Measurements from ENCODE around the gene BRF1.

BRF1 gene

GRCh38 chr14:105260959-105261358 is 39.8 kb downstream of the BRF1 start:
- DNase-seq (ENCODE audit: low read depth) = no peak

- no peak for DNase-seq (ENCODE audit: low read depth)
Measured at GRCh38 chr14:105258846-105259245, 42.0 kb downstream of the BRF1 start.

GRCh38 chr14:105257464-105257863 is 43.3 kb downstream of the BRF1 start:
- DNase-seq (ENCODE audit: low read depth) = no peak

GRCh38 chr14:105256292-105256960 is 44.4 kb downstream of the BRF1 start:
- DNase-seq (ENCODE audit: low read depth) = no peak

- no peak for DNase-seq (ENCODE audit: low read depth)
Measured at GRCh38 chr14:105255021-105255507, 45.7 kb downstream of the BRF1 start.

GRCh38 chr14:105253329-105253682 is 47.5 kb downstream of the BRF1 start:
- no peak for DNase-seq (ENCODE audit: low read depth)

- DNase-seq (ENCODE audit: low read depth) = no peak
Measured at GRCh38 chr14:105252552-105253328, 48.1 kb downstream of the BRF1 start.

- no peak for DNase-seq (ENCODE audit: low read depth)
Measured at GRCh38 chr14:105251920-105252319, 48.9 kb downstream of the BRF1 start.

- no peak for DNase-seq (ENCODE audit: low read depth)
Measured at GRCh38 chr14:105250986-105251385, 49.8 kb downstream of the BRF1 start.

- DNase-seq (ENCODE audit: low read depth) = no peak
Measured at GRCh38 chr14:105250008-105250366, 50.8 kb downstream of the BRF1 start.

GRCh38 chr14:105249182-105250007 is 51.4 kb downstream of the BRF1 start:
- DNase-seq (ENCODE audit: low read depth) = no peak

- DNase-seq (ENCODE audit: low read depth) = peak; percentile 81
Measured at GRCh38 chr14:105248368-105249181, 52.2 kb downstream of the BRF1 start, which contains the start of gene BTBD6. BTBD6 (plus strand) TSS chr14:105248533; CDS start chr14:105248712, 179 bp downstream.

- no peak for DNase-seq (ENCODE audit: low read depth)
Measured at GRCh38 chr14:105247715-105248367, 53.0 kb downstream of the BRF1 start.

GRCh38 chr14:105247026-105247425 is 53.8 kb downstream of the BRF1 start:
- DNase-seq (ENCODE audit: low read depth) = no peak

GRCh38 chr14:105244334-105244733 is 56.5 kb downstream of the BRF1 start:
- DNase-seq (ENCODE audit: low read depth) = no peak

- no peak for DNase-seq (ENCODE audit: low read depth)
Measured at GRCh38 chr14:105241641-105242040, 59.2 kb downstream of the BRF1 start.

GRCh38 chr14:105240811-105241576 is 59.8 kb downstream of the BRF1 start:
- no peak for DNase-seq (ENCODE audit: low read depth)

- DNase-seq (ENCODE audit: low read depth) = no peak
Measured at GRCh38 chr14:105229099-105229655, 71.6 kb downstream of the BRF1 start.

- DNase-seq (ENCODE audit: low read depth) = no peak
Measured at GRCh38 chr14:105228562-105228961, 72.2 kb downstream of the BRF1 start.

GRCh38 chr14:105227346-105227745 is 73.5 kb downstream of the BRF1 start:
- no peak for DNase-seq (ENCODE audit: low read depth)
